ENCODE measurements around the gene DOCK6. TPM values are rescaled to one million over a fixed set of nuclear protein-coding genes. Genes with fewer than 3 reads are reported as not detected.

The DOCK6 gene
- total and polyA plus RNA-seq, 2 donors (not counting 1 experiment from before 2014, with no cell fraction given): 6.9 to 17.7 TPM

GRCh38 chr19:11177592-11177991, 84.7 kb downstream of the DOCK6 start:
- Histone ChIP-seq H3K79me2 (ENCODE audit: control insufficient read depth, insufficient read depth, low read length) (peaks cover 19% of the 10 kb centered on the region), H3K4me3 (replicated peaks in 1 of 4; ENCODE audit: control extremely low read depth in 1 of 4, insufficient read depth in 1 of 4, low read depth in 3 of 4, low read length in 4 of 4) (no peak overlapping the region), H2AFZ (ENCODE audit: low read length) (no peak overlapping the region), H3K36me3 (ENCODE audit: control insufficient read depth, insufficient read depth, low read length) (peaks cover 45% of the 10 kb centered on the region), H3K27ac (ENCODE audit: insufficient read depth, low read length) (no peak overlapping the region), H3K4me2 (ENCODE audit: extremely low read depth, insufficient read depth, low read length) (no peak overlapping the region), H3K4me1 (ENCODE audit: control insufficient read depth, extremely low read depth, insufficient read depth, low read length) (peaks cover 11% of the 10 kb centered on the region), H3K27me3 (ENCODE audit: control insufficient read depth, insufficient read depth, low read length) (no peaks in the 10 kb centered on the region), H4K20me1 (ENCODE audit: control insufficient read depth, extremely low read depth, insufficient read depth, low read length) (no peaks in the 10 kb centered on the region), H3K9ac (ENCODE audit: insufficient read depth, low read length) (no peak overlapping the region), H3K9me3 (ENCODE audit: control insufficient read depth, insufficient read depth, low read depth, low read length) (no peaks in the 10 kb centered on the region)
- no peak for DNase-seq (ENCODE audit: low read depth in 2 of 2)
- TF ChIP-seq EZH2 (IDR thresholded peaks at IDR 0.05; ENCODE audit: low read length, missing control alignments): no peak
- TF ChIP-seq CTCF (conservative IDR thresholded peaks at IDR 0.05 in 1 of 2, IDR thresholded peaks at IDR 0.05 in 1 of 2; ENCODE audit: low read depth in 1 of 2, low read length in 2 of 2): no peak

GRCh38 chr19:11176466-11177193, 85.7 kb downstream of the DOCK6 start:
- no peak for TF ChIP-seq EZH2 (IDR thresholded peaks at IDR 0.05; ENCODE audit: low read length, missing control alignments)
- TF ChIP-seq CTCF (conservative IDR thresholded peaks at IDR 0.05 in 1 of 2, IDR thresholded peaks at IDR 0.05 in 1 of 2; ENCODE audit: low read depth in 1 of 2, low read length in 2 of 2): no peak
- Histone ChIP-seq H3K27ac (ENCODE audit: insufficient read depth, low read length) (no peak overlapping the region), H3K27me3 (ENCODE audit: control insufficient read depth, insufficient read depth, low read length) (no peaks in the 10 kb centered on the region), H3K9ac (ENCODE audit: insufficient read depth, low read length) (no peak overlapping the region), H3K4me1 (ENCODE audit: control insufficient read depth, extremely low read depth, insufficient read depth, low read length) (peaks cover 11% of the 10 kb centered on the region), H2AFZ (ENCODE audit: low read length) (no peak overlapping the region), H3K9me3 (ENCODE audit: control insufficient read depth, insufficient read depth, low read depth, low read length) (no peaks in the 10 kb centered on the region), H3K4me3 (replicated peaks in 1 of 4; ENCODE audit: control extremely low read depth in 1 of 4, insufficient read depth in 1 of 4, low read depth in 3 of 4, low read length in 4 of 4) (no peak overlapping the region), H3K4me2 (ENCODE audit: extremely low read depth, insufficient read depth, low read length) (no peak overlapping the region), H3K36me3 (ENCODE audit: control insufficient read depth, insufficient read depth, low read length) (peaks cover 47% of the 10 kb centered on the region), H4K20me1 (ENCODE audit: control insufficient read depth, extremely low read depth, insufficient read depth, low read length) (no peaks in the 10 kb centered on the region), H3K79me2 (ENCODE audit: control insufficient read depth, insufficient read depth, low read length) (peaks cover 15% of the 10 kb centered on the region)
- DNase-seq (ENCODE audit: low read depth in 2 of 2): no peak

GRCh38 chr19:11175920-11176319, 86.4 kb downstream of the DOCK6 start:
- TF ChIP-seq EZH2 (IDR thresholded peaks at IDR 0.05; ENCODE audit: low read length, missing control alignments) (no peak), CTCF (conservative IDR thresholded peaks at IDR 0.05 in 1 of 2, IDR thresholded peaks at IDR 0.05 in 1 of 2; ENCODE audit: low read depth in 1 of 2, low read length in 2 of 2) (no peak)
- Histone ChIP-seq H3K4me3 (replicated peaks in 1 of 4; ENCODE audit: control extremely low read depth in 1 of 4, insufficient read depth in 1 of 4, low read depth in 3 of 4, low read length in 4 of 4) (no peak overlapping the region), H3K27ac (ENCODE audit: insufficient read depth, low read length) (no peak overlapping the region), H3K4me2 (ENCODE audit: extremely low read depth, insufficient read depth, low read length) (no peak overlapping the region), H3K36me3 (ENCODE audit: control insufficient read depth, insufficient read depth, low read length) (peaks cover 48% of the 10 kb centered on the region), H4K20me1 (ENCODE audit: control insufficient read depth, extremely low read depth, insufficient read depth, low read length) (no peaks in the 10 kb centered on the region), H3K9me3 (ENCODE audit: control insufficient read depth, insufficient read depth, low read depth, low read length) (no peaks in the 10 kb centered on the region), H3K79me2 (ENCODE audit: control insufficient read depth, insufficient read depth, low read length) (peaks cover 11% of the 10 kb centered on the region), H3K4me1 (ENCODE audit: control insufficient read depth, extremely low read depth, insufficient read depth, low read length) (peaks cover 10% of the 10 kb centered on the region), H3K9ac (ENCODE audit: insufficient read depth, low read length) (no peak overlapping the region), H3K27me3 (ENCODE audit: control insufficient read depth, insufficient read depth, low read length) (no peaks in the 10 kb centered on the region), H2AFZ (ENCODE audit: low read length) (no peak overlapping the region)
- DNase-seq (ENCODE audit: low read depth in 2 of 2): no peak
